Fibroblast of mammary gland (primary cell): Measurements from ENCODE around the gene PEX11G.

ENCODE experiments used
- DNase-seq: peaks from one replicate; pipeline ENCODE4 v3.0.0-alpha.2; 2010; ENCODE audit warnings: low read depth
- H3K4me3 ChIP-seq: 2 replicates; pipeline ENCODE4 v1.5.1; 2011; ENCODE audit warnings: low read depth, mild to moderate bottlenecking, low read length, moderate library complexity; ENCODE audit not compliant: control insufficient read depth
- TF ChIP-seq, protein P1 (sequence below): conservative IDR thresholded peaks from 2 replicates; pipeline ENCODE4 v1.5.1; 2011; ENCODE audit warnings: low read depth, low read length, inconsistent platforms; ENCODE audit not compliant: control insufficient read depth, insufficient read depth

Gene PEX11G

DNA sequence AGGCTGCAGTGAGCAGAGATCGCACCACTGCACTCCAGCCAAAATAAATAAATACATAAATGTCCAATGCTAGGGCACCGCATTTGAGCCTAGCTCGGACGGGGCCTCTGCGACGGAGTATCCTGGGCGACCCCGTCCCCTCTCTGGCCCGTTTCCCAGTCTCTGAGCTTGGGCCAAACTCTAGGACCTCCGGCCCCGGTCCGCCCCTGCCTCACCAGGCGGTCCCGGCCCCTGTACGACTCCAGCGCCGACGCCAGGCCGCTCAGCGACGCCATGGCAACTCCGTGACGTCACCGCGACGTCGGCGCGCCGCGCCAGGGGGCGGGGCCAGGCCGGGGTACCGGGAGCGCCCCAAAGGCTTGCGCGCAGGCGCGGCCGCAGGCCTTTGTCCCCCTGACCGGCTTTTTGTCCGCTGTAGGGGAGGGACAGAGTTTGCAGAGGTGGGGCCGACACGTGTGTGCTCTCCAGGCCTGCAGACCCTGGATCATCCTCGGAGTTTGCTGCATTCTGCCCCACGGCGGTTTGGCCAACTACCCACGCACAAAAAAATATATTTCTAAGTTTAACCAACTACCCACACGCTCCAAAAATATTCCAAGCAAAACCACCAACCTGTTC, at the start of gene PEX11G:
Gene PEX11G (minus strand): TSS at position 300 of the 618 bp plus-strand sequence. CDS start 25 bp downstream, at position 275.
- TF ChIP-seq, protein P1, sequence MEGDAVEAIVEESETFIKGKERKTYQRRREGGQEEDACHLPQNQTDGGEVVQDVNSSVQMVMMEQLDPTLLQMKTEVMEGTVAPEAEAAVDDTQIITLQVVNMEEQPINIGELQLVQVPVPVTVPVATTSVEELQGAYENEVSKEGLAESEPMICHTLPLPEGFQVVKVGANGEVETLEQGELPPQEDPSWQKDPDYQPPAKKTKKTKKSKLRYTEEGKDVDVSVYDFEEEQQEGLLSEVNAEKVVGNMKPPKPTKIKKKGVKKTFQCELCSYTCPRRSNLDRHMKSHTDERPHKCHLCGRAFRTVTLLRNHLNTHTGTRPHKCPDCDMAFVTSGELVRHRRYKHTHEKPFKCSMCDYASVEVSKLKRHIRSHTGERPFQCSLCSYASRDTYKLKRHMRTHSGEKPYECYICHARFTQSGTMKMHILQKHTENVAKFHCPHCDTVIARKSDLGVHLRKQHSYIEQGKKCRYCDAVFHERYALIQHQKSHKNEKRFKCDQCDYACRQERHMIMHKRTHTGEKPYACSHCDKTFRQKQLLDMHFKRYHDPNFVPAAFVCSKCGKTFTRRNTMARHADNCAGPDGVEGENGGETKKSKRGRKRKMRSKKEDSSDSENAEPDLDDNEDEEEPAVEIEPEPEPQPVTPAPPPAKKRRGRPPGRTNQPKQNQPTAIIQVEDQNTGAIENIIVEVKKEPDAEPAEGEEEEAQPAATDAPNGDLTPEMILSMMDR = no peak
- peak; percentile 79 for DNase-seq
- peak within 1 kb of the TSS; percentile 76 for H3K4me3 ChIP-seq

DNA sequence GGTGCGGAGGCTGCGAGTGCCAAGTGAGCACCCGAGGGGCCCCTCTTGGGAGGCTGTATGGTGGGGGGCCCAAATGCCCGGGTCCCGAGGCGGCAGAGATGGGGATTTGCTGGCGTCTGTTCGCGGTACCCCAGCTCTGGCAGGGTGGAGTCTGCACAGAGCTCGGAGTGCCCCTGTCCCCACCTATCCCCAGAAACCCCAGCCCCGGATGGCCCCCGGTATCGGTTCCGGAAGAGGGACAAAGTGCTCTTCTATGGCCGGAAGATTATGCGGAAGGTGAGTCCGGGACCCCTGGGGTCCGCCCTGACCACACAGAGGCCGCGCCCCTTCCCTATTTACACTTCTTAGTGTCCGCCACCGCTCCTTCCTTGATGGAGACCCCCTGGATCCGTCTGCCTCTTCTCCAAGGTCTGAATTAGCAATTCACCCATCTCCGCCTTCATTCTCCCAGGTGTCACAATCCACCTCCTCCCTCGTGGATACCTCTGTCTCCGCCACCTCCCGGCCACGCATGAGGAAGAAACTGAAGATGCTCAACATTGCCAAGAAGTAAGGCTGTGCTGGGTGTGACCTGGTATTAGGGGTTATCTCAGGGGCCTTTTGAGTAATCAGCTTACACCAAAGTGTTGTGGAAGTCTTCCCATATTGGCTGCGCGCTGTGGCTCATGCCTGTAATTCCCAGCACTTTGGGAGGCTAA, 47.3 kb upstream of the PEX11G start:
- no peak for DNase-seq
- TF ChIP-seq, protein P1 = no peak
- peak overlapping the region; percentile 93 for H3K4me3 ChIP-seq

DNA sequence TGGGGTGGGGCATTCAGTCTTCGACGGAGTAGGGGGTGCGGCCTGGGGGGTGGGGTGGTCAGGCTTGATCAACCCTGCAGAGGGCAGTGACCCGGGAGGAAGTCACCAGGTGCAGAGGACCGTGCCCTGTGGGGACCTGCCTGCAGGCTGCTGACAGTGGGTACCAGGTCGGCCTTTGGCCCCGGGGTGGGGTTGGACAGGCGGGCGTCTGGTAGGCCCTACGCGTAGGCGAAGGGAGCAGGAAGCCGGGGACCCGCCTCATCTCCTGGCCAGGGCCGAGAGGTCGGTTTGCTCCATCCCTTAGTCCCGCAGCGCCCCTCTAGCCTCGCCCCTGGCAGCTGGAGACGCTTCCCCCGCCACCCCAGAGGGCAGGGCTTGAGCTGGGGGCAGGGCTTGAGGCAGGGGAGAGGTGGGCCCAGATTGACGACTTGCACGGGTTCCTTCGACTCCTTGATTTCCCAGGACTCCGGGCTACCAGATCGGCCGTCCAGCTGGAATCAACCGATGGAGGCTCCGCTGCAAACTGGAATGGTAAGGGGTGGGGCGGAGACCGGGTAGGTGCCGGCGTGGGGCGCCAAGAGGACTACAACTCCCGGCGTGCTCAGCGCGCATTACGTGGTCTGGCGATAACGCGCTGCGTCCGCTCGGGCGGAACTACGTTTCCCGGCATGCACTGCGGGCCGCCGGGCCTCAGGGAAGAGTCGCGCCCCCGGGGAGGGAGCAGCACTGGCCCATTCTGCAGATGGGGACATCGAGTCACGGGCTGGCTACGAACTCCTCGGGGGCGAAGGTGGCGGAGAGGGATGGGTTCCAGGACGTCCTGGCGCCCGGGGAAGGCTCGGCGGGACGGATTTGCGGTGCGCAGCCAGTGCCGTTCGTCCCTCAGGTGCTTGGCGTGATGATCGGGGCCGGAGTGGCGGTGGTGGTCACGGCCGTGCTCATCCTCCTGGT, 46.5 kb upstream of the PEX11G start, which contains the start of gene PNPLA6:
Gene PNPLA6 (plus strand): TSS at position 671 of the 951 bp plus-strand sequence. CDS start 72 bp downstream, at position 743.
- peak within 1 kb of the TSS; percentile 93 for H3K4me3 ChIP-seq
- peak; percentile 92 for DNase-seq
- TF ChIP-seq, protein P1 = no peak

DNA sequence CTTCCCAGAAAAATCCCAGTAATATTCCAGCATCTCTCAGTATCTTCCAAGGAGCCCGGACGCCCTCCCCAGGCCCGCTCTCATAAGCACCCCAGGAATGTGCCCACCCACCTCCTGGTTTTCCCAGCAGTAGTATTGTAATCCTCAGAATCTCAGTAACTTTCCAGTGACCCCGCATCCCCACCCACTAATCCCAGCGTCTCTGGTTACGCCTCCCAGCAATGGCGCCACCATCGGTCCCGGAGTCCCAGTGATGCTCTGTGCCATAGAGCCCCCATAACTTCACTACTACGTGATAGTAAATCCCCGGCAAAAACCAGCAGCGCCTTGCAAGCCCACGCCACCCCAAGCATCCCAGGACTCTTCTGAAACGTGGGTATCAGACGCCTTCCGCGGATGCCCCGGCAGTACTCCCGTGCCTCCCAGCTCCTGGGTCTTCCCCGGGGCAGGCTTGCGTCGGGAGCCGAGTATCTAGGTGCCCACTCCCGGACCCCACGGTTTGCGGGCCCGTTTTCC, 45.8 kb upstream of the PEX11G start:
- peak; percentile 83 for DNase-seq
- TF ChIP-seq, protein P1 = peak; percentile 4
- H3K4me3 ChIP-seq = peak overlapping the region; percentile 93

DNA sequence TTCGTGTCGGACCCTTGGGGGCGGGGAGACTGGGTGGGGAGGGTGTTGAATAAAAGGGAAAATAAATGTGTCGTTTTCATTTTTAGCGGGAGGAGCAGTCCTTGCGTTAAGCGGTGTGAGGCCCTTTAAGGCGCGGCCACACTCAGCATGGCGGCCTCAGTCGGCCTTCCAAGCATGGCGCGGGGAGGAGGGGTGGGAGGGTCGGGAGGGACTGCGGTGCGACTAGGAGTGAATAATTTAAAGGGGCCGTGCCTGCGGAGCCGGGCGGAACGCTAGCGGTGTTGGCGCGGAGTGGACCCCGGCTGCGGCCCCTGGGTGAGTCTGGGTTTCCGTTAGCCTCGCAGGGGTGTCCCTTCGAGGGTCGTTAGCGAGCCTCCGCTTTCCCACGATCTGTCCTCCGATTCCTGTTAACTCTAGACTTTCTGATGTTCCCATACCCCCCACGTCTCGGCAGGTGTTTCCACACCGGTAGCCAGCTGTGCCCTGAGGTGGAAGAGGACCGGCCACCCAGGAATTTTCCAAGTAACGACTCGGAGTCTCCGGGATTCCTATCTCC, 45.2 kb upstream of the PEX11G start:
- TF ChIP-seq, protein P1 = no peak
- DNase-seq = peak; percentile 85
- H3K4me3 ChIP-seq = peak overlapping the region; percentile 93
